NCI-H69 (cell line): Measurements from ENCODE around the gene NXF2B.
"Not testable (repeated sequence)": the region's sequence is repeated elsewhere in the genome, so short reads cannot be mapped to it uniquely, and the experiment has no call there.

Experiments
- DNase-seq: peaks from one replicate; lab custom pipeline; 2025; lab: John Stamatoyannopoulos, UW

NXF2B gene

DNA sequence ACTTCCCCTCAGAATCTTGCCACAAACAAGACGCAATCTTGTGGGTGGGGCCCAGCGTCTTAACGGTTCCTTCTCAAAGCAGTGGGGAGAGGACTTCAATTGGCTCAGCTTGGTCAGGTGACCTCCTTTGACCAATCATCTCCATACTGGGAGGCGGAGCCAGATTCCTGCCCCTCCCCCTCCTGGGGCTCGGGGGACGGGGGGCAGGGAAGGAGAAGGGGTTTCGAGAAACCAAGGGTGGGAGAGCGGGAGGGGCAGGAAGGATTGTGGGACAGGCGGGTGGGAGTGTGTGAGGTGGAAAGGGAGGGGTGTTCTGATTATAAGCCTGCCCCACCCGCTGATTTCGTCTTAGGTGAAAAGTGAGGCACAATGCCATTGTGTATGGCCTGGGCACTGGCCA lies at the start of gene NXF2B:
Gene NXF2B (minus strand): TSS at position 101 of the 400 bp plus-strand sequence. CDS start 59,972 bp downstream, outside the sequence.
- not testable (repeated sequence) for DNase-seq

DNA sequence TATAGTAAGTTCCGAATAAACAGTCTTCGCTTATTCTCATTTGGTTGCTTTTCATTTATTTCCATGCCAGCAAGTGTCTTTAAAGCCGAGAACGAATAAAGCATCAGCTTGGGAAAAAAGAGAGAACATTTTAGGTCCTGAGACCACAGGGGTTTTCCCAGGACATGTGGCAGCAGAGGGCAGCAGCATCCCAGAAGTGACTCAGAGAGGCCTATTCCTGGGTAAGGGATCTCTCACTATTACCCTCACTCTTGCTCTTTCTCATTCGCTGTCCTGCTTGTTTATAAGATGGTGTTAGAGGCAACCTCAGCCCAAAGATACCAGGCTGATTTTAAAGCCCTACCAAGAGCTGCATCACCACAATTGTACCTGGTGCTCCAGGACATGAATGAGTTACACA lies 39.0 kb upstream of the NXF2B start:
- DNase-seq: not testable (repeated sequence)

- not testable (repeated sequence) for DNase-seq
Measured at GRCh38 chrX:102471762-102472220, 32.0 kb upstream of the NXF2B start, which contains the start of gene TCP11X2. Gene TCP11X2 (minus strand): TSS chrX:102471812.

- not testable (repeated sequence) for DNase-seq
Measured at GRCh38 chrX:102470215-102470614, 30.4 kb upstream of the NXF2B start.

- DNase-seq: not testable (repeated sequence)
Measured at GRCh38 chrX:102458615-102459014, 18.8 kb upstream of the NXF2B start.

- DNase-seq: not testable (repeated sequence)
Measured at GRCh38 chrX:102414493-102414892, 25.3 kb downstream of the NXF2B start.

GRCh38 chrX:102345916-102346315 lies 93.9 kb downstream of the NXF2B start:
- DNase-seq: no peak

DNA sequence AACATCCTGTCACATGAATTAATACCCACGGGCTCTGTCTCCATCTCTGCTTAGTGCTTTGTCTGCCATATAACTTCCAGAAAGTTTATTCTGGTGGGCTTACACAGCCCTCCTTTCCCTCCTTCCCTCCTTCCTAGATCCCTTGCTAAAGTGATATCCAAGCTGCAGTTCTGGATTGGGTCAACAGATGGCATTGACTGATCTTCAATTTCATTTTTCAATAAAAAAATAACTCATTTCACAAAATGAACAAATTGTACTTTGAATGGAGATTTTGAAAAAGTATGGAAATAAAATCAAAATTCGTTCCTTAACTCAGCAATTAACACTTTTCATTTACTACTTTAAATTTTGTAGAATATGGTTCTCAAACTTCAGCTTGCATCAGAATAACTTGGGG lies 97.9 kb downstream of the NXF2B start:
- no peak for DNase-seq

DNA sequence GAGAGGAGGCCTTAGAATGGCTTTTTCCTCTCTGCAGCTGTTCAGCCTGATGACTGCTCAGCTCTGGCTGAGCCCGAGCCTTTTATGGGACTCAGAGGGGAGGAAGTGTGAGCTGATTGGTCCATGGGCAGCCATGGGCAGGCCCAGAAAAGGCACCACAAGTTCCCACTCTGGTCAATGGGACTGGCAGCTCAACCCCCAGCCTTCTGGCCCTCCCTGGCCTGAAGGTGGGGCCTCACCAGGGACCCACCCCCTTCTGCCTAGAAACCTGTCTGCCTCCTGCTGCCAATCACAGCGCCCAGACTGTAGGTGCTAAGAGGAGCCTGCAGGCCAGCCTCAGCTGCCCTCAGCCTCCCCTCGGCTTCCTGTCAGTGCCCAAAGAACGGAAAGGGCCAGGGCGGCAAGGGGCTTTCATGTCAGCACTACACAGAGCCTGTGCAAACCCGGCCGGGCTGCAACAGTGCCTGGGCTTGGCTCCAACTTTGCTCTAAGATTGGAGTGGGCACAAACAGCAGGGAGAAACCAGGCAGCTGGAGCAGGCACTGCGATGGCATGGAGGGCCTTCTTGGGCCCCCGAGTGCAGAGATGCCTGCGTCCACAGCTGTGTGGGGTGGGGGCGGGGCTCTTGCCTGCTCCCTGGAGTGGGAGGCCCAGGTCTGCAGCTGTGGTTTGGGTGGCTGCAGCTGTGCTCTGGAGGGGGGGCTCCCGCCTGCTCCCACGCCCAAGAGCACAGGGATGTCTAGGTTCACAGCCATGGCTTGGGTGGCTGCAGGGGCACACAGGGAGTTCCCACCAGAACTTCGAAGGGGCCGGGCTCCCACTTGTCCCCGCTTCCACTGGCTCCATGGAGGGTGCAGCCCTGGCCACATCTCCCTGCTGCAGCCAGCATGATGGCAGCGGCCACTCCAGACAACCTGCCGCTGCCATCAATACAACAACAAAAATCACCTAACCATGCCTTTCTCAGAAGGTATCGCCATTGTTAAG lies 100.2 kb downstream of the NXF2B start:
- no peak for DNase-seq

DNA sequence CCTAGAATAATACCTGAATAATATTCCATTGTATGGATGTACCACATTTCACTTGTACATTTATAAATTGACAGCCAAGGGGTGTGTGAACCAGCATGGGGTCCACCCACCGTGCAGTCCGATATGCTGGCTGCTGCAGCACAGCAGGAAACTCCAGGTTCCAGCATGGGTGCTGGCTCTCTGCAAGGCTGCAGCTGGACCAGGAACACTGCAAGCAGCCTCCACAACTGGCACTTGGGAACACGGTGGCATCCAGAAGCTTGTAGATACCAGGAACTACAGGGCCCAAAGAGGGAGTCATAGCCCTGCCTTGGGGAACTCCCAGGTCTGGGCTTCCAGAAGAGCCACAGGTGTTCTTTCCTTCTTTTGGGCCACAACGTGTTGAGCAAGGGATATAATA lies 101.6 kb downstream of the NXF2B start:
- DNase-seq: no peak
